NT2/D1 (cell line): ENCODE data around the gene ADGRB3.

ENCODE experiments used
- DNase-seq: peaks from one replicate; pipeline ENCODE4 v3.0.0-alpha.2; 2011; ENCODE audit warnings: low read depth, low spot score
- H3K27me3 ChIP-seq: 2 replicates; pipeline ENCODE4 v1.6.0; 2011; ENCODE audit warnings: mild to moderate bottlenecking; ENCODE audit not compliant: insufficient read length, insufficient read depth
- H3K36me3 ChIP-seq: 2 replicates; pipeline ENCODE4 v1.6.1; 2011; ENCODE audit warnings: mild to moderate bottlenecking, low read length, mixed read lengths; ENCODE audit not compliant: insufficient read depth, insufficient read length
- H3K4me1 ChIP-seq: 2 replicates; pipeline ENCODE4 v1.5.1; 2011; ENCODE audit not compliant: insufficient read depth, insufficient read length
- H3K4me3 ChIP-seq: 2 replicates; pipeline ENCODE4 v1.5.1; 2011; ENCODE audit warnings: low read depth; ENCODE audit not compliant: insufficient read length
- H3K9ac ChIP-seq: 2 replicates; pipeline ENCODE4 v1.6.0; 2011; ENCODE audit warnings: low read depth; ENCODE audit not compliant: insufficient read length
- H3K9me3 ChIP-seq: 2 replicates; pipeline ENCODE4 v1.5.1; 2011; ENCODE audit warnings: mild to moderate bottlenecking, low read length; ENCODE audit not compliant: insufficient read depth
- SUZ12 ChIP-seq: IDR thresholded peaks from 2 replicates; pipeline ENCODE4 v1.6.1; 2011; ENCODE audit not compliant: insufficient read length, insufficient read depth; ENCODE audit errors: extremely low read depth
- YY1 ChIP-seq: IDR thresholded peaks from 2 replicates; pipeline ENCODE4 v1.6.1; 2011; ENCODE audit not compliant: insufficient read length, insufficient read depth
- ZNF274 ChIP-seq: IDR thresholded peaks from 2 replicates; pipeline ENCODE4 v1.6.1; 2011; ENCODE audit warnings: mild to moderate bottlenecking, low read depth, low read length

ADGRB3 gene

GRCh38 chr6:68834551-68834950 lies 199.5 kb downstream of the ADGRB3 start:
- TF ChIP-seq ZNF274 = no peak
- TF ChIP-seq SUZ12 = no peak
- no peak for TF ChIP-seq YY1
- Histone ChIP-seq H3K36me3 (no peaks in the 10 kb centered on the region), H3K9ac (no peak overlapping the region), H3K27me3 (no peaks in the 10 kb centered on the region), H3K4me1 (no peaks in the 10 kb centered on the region), H3K4me3 (no peak overlapping the region), H3K9me3 (no peaks in the 10 kb centered on the region)
- no peak for DNase-seq

- H3K9ac ChIP-seq = no peak overlapping the region
- H3K27me3 ChIP-seq = no peaks in the 10 kb centered on the region
- DNase-seq = no peak
- H3K4me3 ChIP-seq = no peak overlapping the region
- no peak for TF ChIP-seq YY1
- no peak for TF ChIP-seq SUZ12
- TF ChIP-seq ZNF274 = no peak
- no peaks in the 10 kb centered on the region for H3K4me1 ChIP-seq
- H3K9me3 ChIP-seq = no peaks in the 10 kb centered on the region
- H3K36me3 ChIP-seq = no peaks in the 10 kb centered on the region
Measured at GRCh38 chr6:68838571-68838970, 203.5 kb downstream of the ADGRB3 start.

DNA sequence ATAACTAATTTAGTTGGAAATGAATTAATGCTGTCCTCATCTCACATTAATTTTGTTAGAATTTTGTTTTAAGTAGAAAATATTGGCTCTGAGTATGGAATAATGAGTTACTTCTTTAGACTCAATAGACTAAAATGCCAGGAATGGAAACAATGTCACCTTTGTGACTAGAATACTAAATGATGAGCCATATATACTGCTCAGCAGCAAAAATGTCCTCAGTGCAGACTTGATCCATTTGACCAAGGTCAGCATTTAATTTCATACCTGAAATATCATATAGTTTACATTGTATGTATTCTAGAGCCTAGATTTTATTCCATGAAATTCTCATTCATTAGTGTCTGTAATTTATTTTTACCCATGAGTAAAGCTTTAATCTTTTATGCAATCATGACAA lies 217.7 kb downstream of the ADGRB3 start:
- TF ChIP-seq SUZ12 (no peak), YY1 (no peak), ZNF274 (no peak)
- Histone ChIP-seq H3K4me1 (no peaks in the 10 kb centered on the region), H3K9me3 (peaks cover 11% of the 10 kb centered on the region; the same call in 1 of the 2 replicates), H3K9ac (no peak overlapping the region), H3K27me3 (no peaks in the 10 kb centered on the region), H3K36me3 (no peaks in the 10 kb centered on the region), H3K4me3 (no peak overlapping the region)
- DNase-seq = no peak

DNA sequence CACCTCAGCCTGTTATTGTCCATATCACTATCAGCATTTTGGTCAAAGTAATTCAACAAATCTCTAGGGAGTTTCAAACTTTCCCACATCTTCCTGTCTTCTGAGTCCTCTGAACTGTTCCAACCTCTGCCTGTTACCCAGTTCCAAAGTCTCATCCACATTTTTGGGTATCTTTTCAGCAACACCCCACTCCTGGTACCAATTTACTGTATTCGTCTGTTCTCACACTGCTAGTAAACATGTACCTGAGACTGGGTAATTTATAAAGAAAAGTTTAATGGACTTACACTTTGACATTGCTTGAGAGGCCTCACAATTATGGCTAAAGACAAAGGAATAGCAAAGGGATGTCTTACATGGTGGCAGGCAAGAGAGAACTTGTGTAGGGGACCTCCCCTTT lies 224.2 kb downstream of the ADGRB3 start:
- no peak for DNase-seq
- TF ChIP-seq ZNF274 = no peak
- TF ChIP-seq YY1 = no peak
- H3K9me3 ChIP-seq = peaks cover 15% of the 10 kb centered on the region; the same call in 1 of the 2 replicates
- no peaks in the 10 kb centered on the region for H3K36me3 ChIP-seq
- H3K4me3 ChIP-seq = no peak overlapping the region
- H3K27me3 ChIP-seq = no peaks in the 10 kb centered on the region
- H3K9ac ChIP-seq = no peak overlapping the region
- H3K4me1 ChIP-seq = no peaks in the 10 kb centered on the region

- Histone ChIP-seq H3K9ac (no peak overlapping the region), H3K9me3 (peaks cover 18% of the 10 kb centered on the region; the same call in 1 of the 2 replicates), H3K4me1 (no peaks in the 10 kb centered on the region), H3K36me3 (no peaks in the 10 kb centered on the region), H3K27me3 (no peaks in the 10 kb centered on the region), H3K4me3 (no peak overlapping the region)
- no peak for TF ChIP-seq SUZ12
- TF ChIP-seq YY1 = no peak
- TF ChIP-seq ZNF274 = no peak
- DNase-seq = no peak
Measured at GRCh38 chr6:68868646-68869045, 233.6 kb downstream of the ADGRB3 start.

DNA sequence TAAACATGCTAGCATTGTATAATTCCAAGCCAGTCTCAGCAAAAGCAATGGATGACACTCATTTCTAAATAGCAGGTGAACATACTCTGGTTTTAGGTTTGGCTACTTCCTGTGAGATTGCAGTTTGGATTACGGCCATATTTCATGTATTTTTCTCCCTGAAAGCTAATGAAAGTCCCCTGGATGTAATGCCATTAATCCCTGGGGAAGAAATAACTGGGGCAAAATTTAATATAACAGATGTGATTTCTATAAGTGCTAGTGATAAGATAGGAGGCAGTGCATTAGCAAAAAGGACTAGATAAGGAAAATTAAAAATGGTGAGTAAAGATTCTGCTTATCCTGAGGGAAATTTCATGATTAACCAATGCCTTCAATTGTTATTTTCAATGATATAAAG lies 238.2 kb downstream of the ADGRB3 start:
- DNase-seq = no peak
- Histone ChIP-seq H3K9ac (no peak overlapping the region), H3K4me1 (no peaks in the 10 kb centered on the region), H3K27me3 (no peaks in the 10 kb centered on the region), H3K9me3 (no peaks in the 10 kb centered on the region), H3K4me3 (no peak overlapping the region), H3K36me3 (no peaks in the 10 kb centered on the region)
- no peak for TF ChIP-seq SUZ12
- no peak for TF ChIP-seq YY1
- TF ChIP-seq ZNF274 = no peak

- no peaks in the 10 kb centered on the region for H3K4me1 ChIP-seq
- H3K36me3 ChIP-seq = no peaks in the 10 kb centered on the region
- H3K4me3 ChIP-seq = no peak overlapping the region
- H3K27me3 ChIP-seq = no peaks in the 10 kb centered on the region
- TF ChIP-seq ZNF274 (no peak), YY1 (no peak), SUZ12 (no peak)
- H3K9me3 ChIP-seq = no peaks in the 10 kb centered on the region; the same call in 1 of the 2 replicates
- H3K9ac ChIP-seq = no peak overlapping the region
- no peak for DNase-seq
Measured at GRCh38 chr6:68874747-68875146, 239.7 kb downstream of the ADGRB3 start.

GRCh38 chr6:68875403-68875802 lies 240.3 kb downstream of the ADGRB3 start:
- no peak for DNase-seq
- no peak for TF ChIP-seq SUZ12
- no peak for TF ChIP-seq YY1
- TF ChIP-seq ZNF274 = no peak
- H3K9ac ChIP-seq = no peak overlapping the region
- no peaks in the 10 kb centered on the region for H3K27me3 ChIP-seq
- H3K4me3 ChIP-seq = no peak overlapping the region
- no peaks in the 10 kb centered on the region for H3K4me1 ChIP-seq
- H3K36me3 ChIP-seq = no peaks in the 10 kb centered on the region
- no peaks in the 10 kb centered on the region; the same call in 1 of the 2 replicates for H3K9me3 ChIP-seq
